Measurements from ENCODE around the gene ADGRG2. TPM values are rescaled to one million over a fixed set of nuclear protein-coding genes. Genes with fewer than 3 reads are reported as not detected.

ADGRG2 gene
- total and polyA plus RNA-seq, 9 of the 15 experiments (the other 6 are each of a cell fraction or from before 2014, with no cell fraction given) = 0.03 TPM; not detected in 8

GRCh38 chrX:18962329-18962728 is 159.9 kb downstream of the ADGRG2 start:
- no peaks in the 10 kb centered on the region for H3K36me3 ChIP-seq (ENCODE audit: control insufficient read depth, insufficient read depth, low read length)
- no peak overlapping the region for H3K4me3 ChIP-seq
- intact Hi-C loops (cut with micrococcal nuclease) (no loop called here), in situ Hi-C loops (cut with MboI) (no loop called here)
- H3K4me1 ChIP-seq (replicated peaks in 1 of 2; ENCODE audit: control insufficient read depth in 2 of 2, insufficient read depth in 2 of 2, low read length in 2 of 2) = peaks cover 0 to 3% of the 10 kb centered on the region in 2 experiments; a peak in 2 of 5 replicates
- no peaks in the 10 kb centered on the region for H3K9me3 ChIP-seq (replicated peaks; ENCODE audit: control insufficient read depth, insufficient read depth, low read depth, low read length)
- no peak for DNase-seq (ENCODE audit: extremely low read depth in 1 of 4, low spot score in 3 of 4)
- H4K20me1 ChIP-seq (replicated peaks; ENCODE audit: control insufficient read depth, insufficient read depth, low read length) = no peaks in the 10 kb centered on the region
- POLR2A ChIA-PET = no interaction called here
- no TSS peak for BruUV-seq (replicated peaks)
- H3K27ac ChIP-seq (ENCODE audit: extremely low read depth, low read depth, low read length) = no peak overlapping the region
- CTCF ChIA-PET (ENCODE audit: low intra/inter-chr PET ratio) = no interaction called here
- no peak for ATAC-seq
- no peak overlapping the region for H2AFZ ChIP-seq (ENCODE audit: low read depth, low read length)
- no peak overlapping the region for H3K9ac ChIP-seq (ENCODE audit: insufficient read depth in 1 of 2, low read depth in 2 of 2, low read length in 2 of 2)
- H3K4me2 ChIP-seq (ENCODE audit: insufficient read depth, low read length) = no peak overlapping the region
- no peaks in the 10 kb centered on the region; the same call in 2 of the 3 replicates for H3K79me2 ChIP-seq (ENCODE audit: control insufficient read depth, insufficient read depth, low read length)
- FAIRE-seq = no peak
- H3K27me3 ChIP-seq (ENCODE audit: control insufficient read depth in 2 of 2, insufficient read depth in 2 of 2, low read length in 2 of 2) = no peaks in the 10 kb centered on the region
- no peaks in the 10 kb centered on the region for H3K9me1 ChIP-seq (ENCODE audit: control insufficient read depth, insufficient read depth, low read length)
- no peak for TF ChIP-seq CCAR2 (IDR thresholded peaks at IDR 0.05; ENCODE audit: low read depth, low read length)
- no peak for TF ChIP-seq ZBTB1 (CRISPR knock-in tag; IDR thresholded peaks at IDR 0.05; ENCODE audit: borderline replicate concordance, low read depth)
- TF ChIP-seq ZNF436 (CRISPR knock-in tag; IDR thresholded peaks at IDR 0.05) = no peak
- TF ChIP-seq CTCF (IDR thresholded peaks at IDR 0.05 in 2 of 3, conservative IDR thresholded peaks at IDR 0.05 in 1 of 3; ENCODE audit: insufficient read depth in 2 of 3, low read depth in 1 of 3, low read length in 3 of 3) = no peak
- no peak for TF ChIP-seq RREB1 (CRISPR knock-in tag; IDR thresholded peaks at IDR 0.05)
- no peak for TF ChIP-seq ZFPM2 (CRISPR knock-in tag; IDR thresholded peaks at IDR 0.05)
- TF ChIP-seq EWSR1 (IDR thresholded peaks at IDR 0.05; ENCODE audit: borderline replicate concordance, low read depth, partially characterized antibody) = no peak
- TF ChIP-seq ZNF197 (CRISPR knock-in tag; IDR thresholded peaks at IDR 0.05; ENCODE audit: low read depth) = no peak
- TF ChIP-seq CEBPZ (IDR thresholded peaks at IDR 0.05; ENCODE audit: borderline replicate concordance, low read depth, low read length) = no peak
- TF ChIP-seq ZBTB7A (IDR thresholded peaks at IDR 0.05; ENCODE audit: borderline replicate concordance, control insufficient read depth, low read depth, low read length) = no peak
- TF ChIP-seq SETDB1 (IDR thresholded peaks at IDR 0.05; ENCODE audit: low read length) = no peak
- no peak for TF ChIP-seq FOSL1 (tag; conservative IDR thresholded peaks at IDR 0.05)

Data from K562 (cell line).